ENCODE results near the gene ABRAXAS1. TPM values are rescaled to one million over a fixed set of nuclear protein-coding genes. Genes with fewer than 3 reads are reported as not detected.

ABRAXAS1 gene
- total and polyA plus RNA-seq, 2 of the 4 experiments (the other 2 are of a cell fraction), result 4.1 to 8.4 TPM

DNA sequence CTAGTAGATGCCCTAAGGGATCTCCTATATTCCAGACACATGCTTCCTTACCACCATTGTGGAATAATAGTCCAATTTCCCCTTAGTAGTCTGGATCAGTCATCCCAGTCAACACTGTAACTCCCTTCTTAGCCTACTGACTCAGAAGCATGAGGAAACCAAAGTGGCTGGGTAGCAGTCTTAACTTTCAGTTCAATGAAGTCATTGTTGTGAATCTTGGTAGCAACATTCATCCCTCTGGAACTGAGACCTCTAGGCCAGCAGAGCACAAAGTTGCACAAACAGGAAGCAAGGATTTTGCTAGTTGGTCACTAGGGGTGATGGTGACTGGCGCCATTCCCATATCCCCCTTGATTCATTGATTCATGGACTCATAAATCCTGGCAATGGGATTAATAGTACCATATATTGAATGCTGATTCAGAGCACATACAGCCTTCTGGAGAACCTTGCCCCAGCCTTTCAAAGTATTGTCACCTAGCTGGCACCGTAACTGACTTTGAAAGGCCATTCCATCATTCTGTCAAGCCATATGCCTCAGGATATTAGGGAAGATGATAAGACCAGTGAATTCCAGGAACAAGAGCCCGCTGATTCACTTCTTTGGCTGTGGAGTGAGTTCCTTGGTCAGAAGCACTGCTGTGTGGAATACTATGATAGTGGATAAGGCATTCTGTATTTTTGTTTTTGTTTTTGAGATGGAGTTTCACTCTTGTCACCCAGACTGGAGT is 31.3 kb upstream of the ABRAXAS1 start:
- Histone ChIP-seq H3K14ac (replicated peaks; ENCODE audit: low read depth, low read length) (no peak overlapping the region), H2BK20ac (ENCODE audit: low read depth, low read length) (no peak overlapping the region), H3K9ac (ENCODE audit: low read depth, low read length) (no peak overlapping the region), H2AK5ac (ENCODE audit: low read depth, low read length) (no peak overlapping the region), H3K36me3 (ENCODE audit: control insufficient read depth, insufficient read depth, low read length) (no peaks in the 10 kb centered on the region), H3K56ac (ENCODE audit: extremely low read depth, insufficient read depth, low read length) (no peak overlapping the region), H3K4me2 (ENCODE audit: low read depth, low read length) (no peak overlapping the region), H3K4me1 (ENCODE audit: control insufficient read depth, insufficient read depth, low read length) (no peaks in the 10 kb centered on the region), H3K9me1 (ENCODE audit: insufficient read depth, low read length) (no peaks in the 10 kb centered on the region), H4K20me1 (ENCODE audit: insufficient read depth, low read length) (no peaks in the 10 kb centered on the region), H2AK9ac (replicated peaks; ENCODE audit: low read depth, low read length, poor library complexity) (no peak overlapping the region), H4K8ac (ENCODE audit: low read depth in 2 of 2, low read length in 2 of 2) (no peak overlapping the region), H2BK120ac (ENCODE audit: low read depth, low read length) (no peak overlapping the region), H2BK5ac (ENCODE audit: low read depth, low read length, poor library complexity, severe bottlenecking) (no peak overlapping the region), H3K4me3 (ENCODE audit: insufficient read depth, low read depth, low read length) (no peak overlapping the region), H2BK15ac (ENCODE audit: low read depth, low read length) (no peak overlapping the region), H3K79me1 (ENCODE audit: low read depth in 1 of 2, low read length in 2 of 2) (no peaks in the 10 kb centered on the region), H3K4ac (ENCODE audit: low read depth, low read length) (no peak overlapping the region), H3K27ac (ENCODE audit: insufficient read depth, low read length) (no peak overlapping the region), H3K23ac (ENCODE audit: low read depth, low read length) (no peak overlapping the region), H4K91ac (ENCODE audit: insufficient read depth, low read depth, low read length) (no peak overlapping the region), H3K27me3 (ENCODE audit: control insufficient read depth, insufficient read depth, low read length) (no peaks in the 10 kb centered on the region; the same call in 1 of the 2 replicates), H2AFZ (replicated peaks; ENCODE audit: low read length, poor library complexity) (no peak overlapping the region), H3K9me3 (ENCODE audit: control insufficient read depth, insufficient read depth, low read length) (no peaks in the 10 kb centered on the region), H4K5ac (ENCODE audit: low read depth, low read length) (no peak overlapping the region), H3K18ac (ENCODE audit: low read depth, low read length) (no peak overlapping the region)
- CTCF ChIA-PET, result no interaction called here
- WGBS, 2 experiments (ENCODE audit: extremely low coverage in 2 of 2, insufficient read length in 1 of 2), result no CpG with 5 or more reads among the region's 3 CpGs
- TF ChIP-seq, protein P1, sequence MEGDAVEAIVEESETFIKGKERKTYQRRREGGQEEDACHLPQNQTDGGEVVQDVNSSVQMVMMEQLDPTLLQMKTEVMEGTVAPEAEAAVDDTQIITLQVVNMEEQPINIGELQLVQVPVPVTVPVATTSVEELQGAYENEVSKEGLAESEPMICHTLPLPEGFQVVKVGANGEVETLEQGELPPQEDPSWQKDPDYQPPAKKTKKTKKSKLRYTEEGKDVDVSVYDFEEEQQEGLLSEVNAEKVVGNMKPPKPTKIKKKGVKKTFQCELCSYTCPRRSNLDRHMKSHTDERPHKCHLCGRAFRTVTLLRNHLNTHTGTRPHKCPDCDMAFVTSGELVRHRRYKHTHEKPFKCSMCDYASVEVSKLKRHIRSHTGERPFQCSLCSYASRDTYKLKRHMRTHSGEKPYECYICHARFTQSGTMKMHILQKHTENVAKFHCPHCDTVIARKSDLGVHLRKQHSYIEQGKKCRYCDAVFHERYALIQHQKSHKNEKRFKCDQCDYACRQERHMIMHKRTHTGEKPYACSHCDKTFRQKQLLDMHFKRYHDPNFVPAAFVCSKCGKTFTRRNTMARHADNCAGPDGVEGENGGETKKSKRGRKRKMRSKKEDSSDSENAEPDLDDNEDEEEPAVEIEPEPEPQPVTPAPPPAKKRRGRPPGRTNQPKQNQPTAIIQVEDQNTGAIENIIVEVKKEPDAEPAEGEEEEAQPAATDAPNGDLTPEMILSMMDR (conservative IDR thresholded peaks at IDR 0.05; ENCODE audit: low read depth, low read length), result no peak
- TF ChIP-seq RCOR1 (IDR thresholded peaks at IDR 0.05; ENCODE audit: insufficient replicate concordance, low read length) (no peak), CEBPB (IDR thresholded peaks at IDR 0.05; ENCODE audit: low read depth, low read length) (peak; percentile 63), USF2 (IDR thresholded peaks at IDR 0.05; ENCODE audit: low read depth, low read length) (no peak)
- POLR2A ChIA-PET (ENCODE audit: unreplicated experiment), result no interaction called here
- dilution Hi-C loops (cut with HindIII; ENCODE audit: low sequenced_read_pairs, unreplicated experiment) (no loop called here), in situ Hi-C loops (cut with MboI; ENCODE audit: low sequenced_read_pairs) (loop anchor here (25.0 kb wide), 2 partner anchors 746 to 996 kb away; no protein-coding TSS in a partner anchor), intact Hi-C loops (cut with micrococcal nuclease) (no loop called here)
- BruUV-seq (replicated peaks), result no TSS peak
- ATAC-seq (ENCODE audit: low read depth), result peak; percentile 72
- peak; percentile 80 for DNase-seq
